ENCODE data around the gene AHSG. TPM values are rescaled to one million over a fixed set of nuclear protein-coding genes. Genes with fewer than 3 reads are reported as not detected.

Gene AHSG
- total RNA-seq, 1 experiment from 2014 or later = 1.6 TPM

- DNase-seq (ENCODE audit: low read depth, low spot score) = no peak
- TF ChIP-seq RAD21 (IDR thresholded peaks at IDR 0.05; ENCODE audit: low read depth) (no peak), EGR1 (IDR thresholded peaks at IDR 0.05; ENCODE audit: low read depth) (no peak), EZH2phosphoT487 (IDR thresholded peaks at IDR 0.05; ENCODE audit: borderline replicate concordance) (no peak), ATF3 (IDR thresholded peaks at IDR 0.05) (no peak), YY1 (IDR thresholded peaks at IDR 0.05; ENCODE audit: extremely low read depth, insufficient replicate concordance, low read depth, low read length) (no peak), CEBPB (IDR thresholded peaks at IDR 0.05; ENCODE audit: low read depth) (no peak), EZH2 (IDR thresholded peaks at IDR 0.05) (no peak), ELF1 (IDR thresholded peaks at IDR 0.05; ENCODE audit: borderline replicate concordance, low read depth) (no peak), TCF7L2 (IDR thresholded peaks at IDR 0.05; ENCODE audit: borderline replicate concordance, extremely low read depth, insufficient read depth, insufficient read length) (no peak), POLR2AphosphoS5 (IDR thresholded peaks at IDR 0.05; ENCODE audit: low read depth, low read length) (no peak), ZFX (IDR thresholded peaks at IDR 0.05) (no peak), ZNF274 (IDR thresholded peaks at IDR 0.05; ENCODE audit: low read depth, low read length) (no peak), SIN3A (IDR thresholded peaks at IDR 0.05; ENCODE audit: low read depth) (no peak), SRF (IDR thresholded peaks at IDR 0.05; ENCODE audit: low read depth) (no peak), MAX (IDR thresholded peaks at IDR 0.05) (no peak)
- TF ChIP-seq, protein P1, sequence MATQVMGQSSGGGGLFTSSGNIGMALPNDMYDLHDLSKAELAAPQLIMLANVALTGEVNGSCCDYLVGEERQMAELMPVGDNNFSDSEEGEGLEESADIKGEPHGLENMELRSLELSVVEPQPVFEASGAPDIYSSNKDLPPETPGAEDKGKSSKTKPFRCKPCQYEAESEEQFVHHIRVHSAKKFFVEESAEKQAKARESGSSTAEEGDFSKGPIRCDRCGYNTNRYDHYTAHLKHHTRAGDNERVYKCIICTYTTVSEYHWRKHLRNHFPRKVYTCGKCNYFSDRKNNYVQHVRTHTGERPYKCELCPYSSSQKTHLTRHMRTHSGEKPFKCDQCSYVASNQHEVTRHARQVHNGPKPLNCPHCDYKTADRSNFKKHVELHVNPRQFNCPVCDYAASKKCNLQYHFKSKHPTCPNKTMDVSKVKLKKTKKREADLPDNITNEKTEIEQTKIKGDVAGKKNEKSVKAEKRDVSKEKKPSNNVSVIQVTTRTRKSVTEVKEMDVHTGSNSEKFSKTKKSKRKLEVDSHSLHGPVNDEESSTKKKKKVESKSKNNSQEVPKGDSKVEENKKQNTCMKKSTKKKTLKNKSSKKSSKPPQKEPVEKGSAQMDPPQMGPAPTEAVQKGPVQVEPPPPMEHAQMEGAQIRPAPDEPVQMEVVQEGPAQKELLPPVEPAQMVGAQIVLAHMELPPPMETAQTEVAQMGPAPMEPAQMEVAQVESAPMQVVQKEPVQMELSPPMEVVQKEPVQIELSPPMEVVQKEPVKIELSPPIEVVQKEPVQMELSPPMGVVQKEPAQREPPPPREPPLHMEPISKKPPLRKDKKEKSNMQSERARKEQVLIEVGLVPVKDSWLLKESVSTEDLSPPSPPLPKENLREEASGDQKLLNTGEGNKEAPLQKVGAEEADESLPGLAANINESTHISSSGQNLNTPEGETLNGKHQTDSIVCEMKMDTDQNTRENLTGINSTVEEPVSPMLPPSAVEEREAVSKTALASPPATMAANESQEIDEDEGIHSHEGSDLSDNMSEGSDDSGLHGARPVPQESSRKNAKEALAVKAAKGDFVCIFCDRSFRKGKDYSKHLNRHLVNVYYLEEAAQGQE (IDR thresholded peaks at IDR 0.05; ENCODE audit: low read depth) = no peak
- TF ChIP-seq, protein P2, sequence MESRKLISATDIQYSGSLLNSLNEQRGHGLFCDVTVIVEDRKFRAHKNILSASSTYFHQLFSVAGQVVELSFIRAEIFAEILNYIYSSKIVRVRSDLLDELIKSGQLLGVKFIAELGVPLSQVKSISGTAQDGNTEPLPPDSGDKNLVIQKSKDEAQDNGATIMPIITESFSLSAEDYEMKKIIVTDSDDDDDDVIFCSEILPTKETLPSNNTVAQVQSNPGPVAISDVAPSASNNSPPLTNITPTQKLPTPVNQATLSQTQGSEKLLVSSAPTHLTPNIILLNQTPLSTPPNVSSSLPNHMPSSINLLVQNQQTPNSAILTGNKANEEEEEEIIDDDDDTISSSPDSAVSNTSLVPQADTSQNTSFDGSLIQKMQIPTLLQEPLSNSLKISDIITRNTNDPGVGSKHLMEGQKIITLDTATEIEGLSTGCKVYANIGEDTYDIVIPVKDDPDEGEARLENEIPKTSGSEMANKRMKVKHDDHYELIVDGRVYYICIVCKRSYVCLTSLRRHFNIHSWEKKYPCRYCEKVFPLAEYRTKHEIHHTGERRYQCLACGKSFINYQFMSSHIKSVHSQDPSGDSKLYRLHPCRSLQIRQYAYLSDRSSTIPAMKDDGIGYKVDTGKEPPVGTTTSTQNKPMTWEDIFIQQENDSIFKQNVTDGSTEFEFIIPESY (IDR thresholded peaks at IDR 0.05; ENCODE audit: extremely low read depth, insufficient replicate concordance, low read length) = no peak
- Histone ChIP-seq H3K4me1 (ENCODE audit: control insufficient read depth in 1 of 2, insufficient read depth in 2 of 2, low read length in 2 of 2) (peaks cover 5 to 8% of the 10 kb centered on the region in 2 experiments; a peak in 3 of 4 replicates), H3K27me3 (ENCODE audit: insufficient read depth, low read length) (no peaks in the 10 kb centered on the region), H3K79me2 (ENCODE audit: insufficient read depth, low read length) (no peaks in the 10 kb centered on the region), H3K4me3 (replicated peaks in 1 of 2; ENCODE audit: low read depth in 1 of 2, low read length in 2 of 2) (no peak overlapping the region), H3K9me3 (ENCODE audit: control insufficient read depth in 1 of 2, insufficient read depth in 1 of 2, low read depth in 1 of 2, low read length in 2 of 2) (no peaks in the 10 kb centered on the region), H2AFZ (ENCODE audit: low read depth, low read length, poor library complexity, severe bottlenecking) (no peak overlapping the region), H3K27ac (ENCODE audit: low read depth, low read length) (no peak overlapping the region), H3K9ac (ENCODE audit: low read length) (no peak overlapping the region), H3K9me2 (ENCODE audit: insufficient read depth) (no peaks in the 10 kb centered on the region), H3K36me3 (ENCODE audit: control insufficient read depth in 1 of 2, insufficient read depth in 2 of 2, low read length in 2 of 2) (no peaks in the 10 kb centered on the region), H4K20me1 (ENCODE audit: insufficient read depth) (no peaks in the 10 kb centered on the region), H3K4me2 (ENCODE audit: low read length) (no peak overlapping the region)
- RAD21 ChIA-PET (ENCODE audit: low non-redundant PET in 1 of 2, low total read pairs in 2 of 2, uncharacterized antibody in 2 of 2, unreplicated experiment in 2 of 2) = no interaction called here
- BruUV-seq (replicated peaks) = no TSS peak
- intact Hi-C loops (cut with micrococcal nuclease) = no loop called here
- ATAC-seq = no peak
- POLR2A ChIA-PET = no interaction called here
- CTCF ChIA-PET = no interaction called here
Measured at GRCh38 chr3:186594591-186595113, 18.2 kb upstream of the AHSG start.

Data from HCT116 (cell line).